H9 (cell line): ENCODE measurements around the gene SSTR4. TPM values are rescaled to one million over a fixed set of nuclear protein-coding genes. Genes with fewer than 3 reads are reported as not detected.

Experiments
- DNase-seq: peaks from one replicate; pipeline ENCODE4 v3.0.0-alpha.2; 2017
- H2AFZ ChIP-seq: one replicate; pipeline ENCODE4 v1.6.1; 2013; ENCODE audit warnings: mild to moderate bottlenecking, low read length, control low read depth, moderate library complexity
- H2AK5ac ChIP-seq: 2 replicates; pipeline ENCODE4 v1.6.1; 2013; ENCODE audit warnings: low read length, control low read depth, mixed read lengths; ENCODE audit not compliant: insufficient read length
- H2BK120ac ChIP-seq: one replicate; pipeline ENCODE4 v1.6.1; 2013; ENCODE audit warnings: low read depth, mild to moderate bottlenecking, low read length, control low read depth, inconsistent platforms; ENCODE audit not compliant: poor library complexity, severe bottlenecking
- H2BK12ac ChIP-seq: 2 replicates; pipeline ENCODE4 v1.6.1; 2013; ENCODE audit warnings: low read length, control low read depth, mixed read lengths, low read depth; ENCODE audit not compliant: insufficient read length
- H2BK15ac ChIP-seq: 2 replicates; pipeline ENCODE4 v1.6.1; 2013; ENCODE audit warnings: low read depth, low read length, control low read depth
- H2BK20ac ChIP-seq: one replicate; pipeline ENCODE4 v1.6.1; 2013; ENCODE audit warnings: low read depth, mild to moderate bottlenecking, low read length, control low read depth, inconsistent platforms; ENCODE audit not compliant: poor library complexity, severe bottlenecking
- H2BK5ac ChIP-seq: 2 replicates; pipeline ENCODE4 v1.6.1; 2013; ENCODE audit warnings: low read length, control low read depth, mixed read lengths; ENCODE audit not compliant: insufficient read length
- H3K14ac ChIP-seq: 2 replicates; pipeline ENCODE4 v1.6.1; 2013; ENCODE audit warnings: low read length, control low read depth; ENCODE audit not compliant: insufficient read depth
- H3K18ac ChIP-seq: 2 replicates; pipeline ENCODE4 v1.6.1; 2013; ENCODE audit warnings: low read depth, mild to moderate bottlenecking, mixed read lengths, low read length, control low read depth; ENCODE audit not compliant: insufficient read length
- H3K23ac ChIP-seq: 2 replicates; pipeline ENCODE4 v1.6.1; 2013; ENCODE audit warnings: low read length, control low read depth, mixed read lengths, low read depth; ENCODE audit not compliant: insufficient read length
- H3K23me2 ChIP-seq: 2 replicates; pipeline ENCODE4 v1.6.1; 2013; ENCODE audit warnings: low read depth, mild to moderate bottlenecking, mixed read lengths, low read length, control low read depth; ENCODE audit not compliant: insufficient read length, poor library complexity, severe bottlenecking
- H3K27ac ChIP-seq: 2 replicates; pipeline ENCODE4 v1.5.1; 2013; ENCODE audit warnings: low read length, control low read depth, mixed read lengths, low read depth; ENCODE audit not compliant: insufficient read length
- H3K27me3 ChIP-seq: 2 replicates; pipeline ENCODE4 v1.6.1; 2013; ENCODE audit warnings: low read length, control low read depth, inconsistent platforms; ENCODE audit not compliant: insufficient read depth
- H3K4ac ChIP-seq: 2 replicates; pipeline ENCODE4 v1.6.1; 2013; ENCODE audit warnings: low read depth, mild to moderate bottlenecking, control low read depth, inconsistent platforms, low read length, moderate library complexity
- H3K4me1 ChIP-seq: 2 replicates; pipeline ENCODE4 v1.6.1; 2013; ENCODE audit warnings: low read length, control low read depth, inconsistent platforms; ENCODE audit not compliant: insufficient read depth
- H3K4me2 ChIP-seq: 2 replicates; pipeline ENCODE4 v1.6.1; 2013; ENCODE audit warnings: low read length, control low read depth, mixed read lengths; ENCODE audit not compliant: insufficient read length, insufficient read depth
- H3K56ac ChIP-seq: 2 replicates; pipeline ENCODE4 v1.6.1; 2013; ENCODE audit warnings: low read depth, mild to moderate bottlenecking, mixed read lengths, low read length, control low read depth; ENCODE audit not compliant: insufficient read length
- H3K79me1 ChIP-seq: 2 replicates; pipeline ENCODE4 v1.6.1; 2013; ENCODE audit warnings: low read depth, mild to moderate bottlenecking, moderate library complexity, low read length, control low read depth, inconsistent platforms; ENCODE audit not compliant: insufficient read depth, poor library complexity, severe bottlenecking
- H3K79me2 ChIP-seq: 2 replicates; pipeline ENCODE4 v1.6.1; 2013; ENCODE audit warnings: low read length, control low read depth, inconsistent platforms; ENCODE audit not compliant: insufficient read depth
- H3K9ac ChIP-seq: 2 replicates; pipeline ENCODE4 v1.6.1; 2013; ENCODE audit warnings: low read length, control low read depth, mixed read lengths; ENCODE audit not compliant: insufficient read length; ENCODE audit errors: extremely low read depth
- H3K9me3 ChIP-seq: one replicate; pipeline ENCODE4 v1.6.1; 2013; ENCODE audit warnings: low read depth, low read length, inconsistent platforms; ENCODE audit not compliant: control insufficient read depth
- H3T11ph ChIP-seq: one replicate; pipeline ENCODE4 v1.6.1; 2013; ENCODE audit warnings: mild to moderate bottlenecking, low read length, control low read depth, inconsistent platforms
- H4K20me1 ChIP-seq: one replicate; pipeline ENCODE4 v1.6.1; 2013; ENCODE audit not compliant: control insufficient read depth, insufficient read length, insufficient read depth
- H4K5ac ChIP-seq: 2 replicates; pipeline ENCODE4 v1.6.1; 2013; ENCODE audit warnings: low read depth, mild to moderate bottlenecking, mixed read lengths, low read length, control low read depth; ENCODE audit not compliant: insufficient read length
- H4K8ac ChIP-seq: replicated peaks from 2 replicates; pipeline ENCODE4 v1.6.1; 2013; ENCODE audit warnings: low read length, control low read depth, mixed read lengths, low read depth; ENCODE audit not compliant: insufficient read length
- H4K91ac ChIP-seq: 2 replicates; pipeline ENCODE4 v1.6.1; 2013; ENCODE audit warnings: low read depth, mild to moderate bottlenecking, moderate library complexity, mixed read lengths, low read length, control low read depth; ENCODE audit not compliant: insufficient read length
- H3K27ac Mint-ChIP-seq, 3 experiments: 2 replicates in 2 of 3; 3 replicates in 1 of 3; pipeline ENCODE4 v1.8.0; 2020 to 2021; ENCODE audit warnings: mixed read lengths in 3 of 3, mild to moderate bottlenecking in 1 of 3, moderate library complexity in 1 of 3
- H3K27me3 Mint-ChIP-seq: 2 replicates; pipeline ENCODE4 v1.8.0; 2021; ENCODE audit warnings: low read depth, mild to moderate bottlenecking, moderate library complexity, mixed read lengths
- H3K36me3 Mint-ChIP-seq, 3 experiments: 2 replicates in 2 of 3; 3 replicates in 1 of 3; pipeline ENCODE4 v1.8.0; 2020 to 2021; ENCODE audit warnings: low read depth in 3 of 3, mixed read lengths in 3 of 3; ENCODE audit not compliant: insufficient read depth in 1 of 3
- H3K4me1 Mint-ChIP-seq, 2 experiments: 2 replicates each; pipeline ENCODE4 v1.8.0; 2020; ENCODE audit warnings: mixed read lengths in 2 of 2
- H3K4me3 Mint-ChIP-seq, 2 experiments: 2 replicates in 1 of 2; 3 replicates in 1 of 2; pipeline ENCODE4 v1.8.0; 2020 to 2021; ENCODE audit warnings: mild to moderate bottlenecking in 2 of 2, mixed read lengths in 2 of 2, moderate library complexity in 1 of 2
- H3K9me3 Mint-ChIP-seq, 2 experiments: 2 replicates in 1 of 2; 3 replicates in 1 of 2; pipeline ENCODE4 v1.8.0; 2020; ENCODE audit warnings: mild to moderate bottlenecking in 2 of 2, mixed read lengths in 2 of 2, moderate library complexity in 1 of 2
- WGBS: extraction: QIAGEN DNeasy Blood & Tissue Kit; methylation state at CpG from one replicate; pipeline ENCODE4 v1.1.7; 2013; ENCODE audit warnings: missing lambda C conversion rate, low lambda C conversion rate, mixed read lengths; ENCODE audit not compliant: insufficient read length; ENCODE audit errors: extremely low coverage; 5-methylcytosine and 5-hydroxymethylcytosine counted together
- total RNA-seq: library from RNA; stranded (reverse); gene quantifications from 2 replicates; pipeline ENCODE4 v1.2.1, GENCODE V29; 2021
- TF ChIP-seq, protein P1 (sequence below): fragments of 200-600 bp; sonication (generic); conservative IDR thresholded peaks from 3 replicates; pipeline ENCODE4 v1.8.0; 2021; ENCODE audit warnings: antibody characterized with exemption, mild to moderate bottlenecking

The SSTR4 gene
- total RNA-seq, 1 experiment from 2014 or later, result not detected

DNA sequence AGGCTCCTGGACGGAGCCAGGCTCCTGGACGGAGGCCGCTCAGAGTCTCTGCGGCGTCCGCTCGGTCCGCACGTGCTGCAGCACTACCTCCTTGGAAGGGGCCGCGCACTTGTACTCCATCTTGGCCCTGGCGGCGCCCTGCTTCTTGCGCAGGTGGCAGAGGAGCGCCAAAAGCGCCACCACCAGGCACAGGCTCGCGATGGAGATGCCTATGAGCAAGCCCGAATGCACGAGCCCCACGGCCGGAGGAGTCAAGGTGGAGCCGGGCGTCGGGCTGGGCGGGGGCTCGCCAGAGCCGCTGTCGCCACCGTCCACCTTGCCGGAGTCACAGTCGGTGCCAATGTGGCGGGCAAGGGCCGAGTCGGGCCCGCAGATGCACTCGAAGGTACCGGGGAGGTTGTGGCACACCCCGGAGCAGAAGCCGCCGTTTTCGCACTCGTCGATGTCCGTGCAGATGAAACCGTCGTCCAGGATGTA is 12.7 kb downstream of the SSTR4 start:
- Histone ChIP-seq H3K14ac (no peak overlapping the region), H3K79me2 (no peaks in the 10 kb centered on the region), H3K4me2 (peak overlapping the region; percentile 66), H2BK15ac (no peak overlapping the region), H3K9ac (no peak overlapping the region), H3K79me1 (no peaks in the 10 kb centered on the region), H3K4ac (no peak overlapping the region), H3K23me2 (peaks cover 24% of the 10 kb centered on the region), H2BK12ac (no peak overlapping the region), H3K23ac (no peak overlapping the region), H3K18ac (no peak overlapping the region), H2BK20ac (no peak overlapping the region), H2BK5ac (no peak overlapping the region), H4K5ac (no peak overlapping the region), H2AFZ (no peak overlapping the region), H3K9me3 (no peaks in the 10 kb centered on the region), H4K91ac (no peak overlapping the region), H4K20me1 (no peaks in the 10 kb centered on the region), H2AK5ac (no peak overlapping the region), H3K56ac (no peak overlapping the region), H3K27ac (no peak overlapping the region), H2BK120ac (no peak overlapping the region), H3K27me3 (peaks cover 26% of the 10 kb centered on the region; the same call in 1 of the 2 replicates), H3K4me1 (peaks cover 8% of the 10 kb centered on the region; the same call in 1 of the 2 replicates), H3T11ph (no peak overlapping the region), H4K8ac (no peak overlapping the region)
- Mint-ChIP-seq H3K4me3 (no peak overlapping the region), H3K27me3 (peaks cover 100% of the 10 kb centered on the region), H3K36me3 (peaks cover 0 to 3% (median 1%) of the 10 kb centered on the region in 3 experiments; a peak in 2 of 7 replicates), H3K9me3 (peaks cover 2 to 4% of the 10 kb centered on the region in 2 experiments; a peak in 2 of 5 replicates), H3K27ac (no peak overlapping the region), H3K4me1 (peaks cover 30 to 42% of the 10 kb centered on the region in 2 experiments)
- DNase-seq, result peak; percentile 74
- TF ChIP-seq, protein P1, sequence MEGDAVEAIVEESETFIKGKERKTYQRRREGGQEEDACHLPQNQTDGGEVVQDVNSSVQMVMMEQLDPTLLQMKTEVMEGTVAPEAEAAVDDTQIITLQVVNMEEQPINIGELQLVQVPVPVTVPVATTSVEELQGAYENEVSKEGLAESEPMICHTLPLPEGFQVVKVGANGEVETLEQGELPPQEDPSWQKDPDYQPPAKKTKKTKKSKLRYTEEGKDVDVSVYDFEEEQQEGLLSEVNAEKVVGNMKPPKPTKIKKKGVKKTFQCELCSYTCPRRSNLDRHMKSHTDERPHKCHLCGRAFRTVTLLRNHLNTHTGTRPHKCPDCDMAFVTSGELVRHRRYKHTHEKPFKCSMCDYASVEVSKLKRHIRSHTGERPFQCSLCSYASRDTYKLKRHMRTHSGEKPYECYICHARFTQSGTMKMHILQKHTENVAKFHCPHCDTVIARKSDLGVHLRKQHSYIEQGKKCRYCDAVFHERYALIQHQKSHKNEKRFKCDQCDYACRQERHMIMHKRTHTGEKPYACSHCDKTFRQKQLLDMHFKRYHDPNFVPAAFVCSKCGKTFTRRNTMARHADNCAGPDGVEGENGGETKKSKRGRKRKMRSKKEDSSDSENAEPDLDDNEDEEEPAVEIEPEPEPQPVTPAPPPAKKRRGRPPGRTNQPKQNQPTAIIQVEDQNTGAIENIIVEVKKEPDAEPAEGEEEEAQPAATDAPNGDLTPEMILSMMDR, result peak; percentile 12; the same call in 1 of the 3 replicates
- no CpG with 5 or more reads among the region's 47 CpGs for WGBS
